Endothelial cell of umbilical vein (primary cell): Measurements from ENCODE around the gene PLAC1. TPM values are rescaled to one million over a fixed set of nuclear protein-coding genes. Genes with fewer than 3 reads are reported as not detected.
A peak's percentile ranks its signal among the peaks of the same experiment; 100 is the strongest.

ENCODE experiments used
- BruUV-seq: library from RNA; stranded (reverse); fragments of 400-500 nt; replicated peaks from 2 replicates; lab custom pipeline; 2021; lab: Mats Ljungman, UMichigan
- CTCF ChIA-PET: fragments of 300-600, 350-600 bp; sonication (Branson Sonifier 250); formaldehyde crosslinking; loops from one replicate; lab custom pipeline; 2021; ENCODE audit warnings: antibody characterized with exemption, inconsistent platforms; lab: Charles Lee
- POLR2A ChIA-PET: fragments of 300-600, 350-600 bp; sonication (Branson Sonifier 250); formaldehyde crosslinking; loops from one replicate; lab custom pipeline; 2021; ENCODE audit warnings: antibody characterized with exemption, inconsistent platforms; lab: Charles Lee
- DNase-seq: peaks from one replicate; pipeline ENCODE4 v3.0.0-alpha.2; 2011; ENCODE audit warnings: low read depth, low spot score
- FAIRE-seq: peaks from 2 replicates; lab custom pipeline; 2011; peaks lifted over from hg19 to GRCh38; lab: Jason Lieb, UNC
- H2AFZ ChIP-seq: 2 replicates; pipeline ENCODE4 v1.6.0; 2012; ENCODE audit warnings: low read depth, low read length, control low read depth, inconsistent platforms
- H3K27ac ChIP-seq: 2 replicates; pipeline ENCODE4 v1.5.1; 2011; ENCODE audit warnings: low read depth, mild to moderate bottlenecking, control low read depth, low read length, moderate library complexity; ENCODE audit not compliant: insufficient read depth
- H3K27me3 ChIP-seq, 2 experiments: 2 replicates each; pipeline versions ENCODE4 v1.6.0 to v1.6.1; 2011; ENCODE audit warnings: low read length in 2 of 2, mixed read lengths in 1 of 2; ENCODE audit not compliant: control insufficient read depth in 2 of 2, insufficient read depth in 2 of 2
- H3K36me3 ChIP-seq, 2 experiments: 2 replicates in 1 of 2; 3 replicates in 1 of 2; pipeline ENCODE4 v1.5.1; 2011; ENCODE audit warnings: low read length in 2 of 2, mild to moderate bottlenecking in 1 of 2, moderate library complexity in 1 of 2; ENCODE audit not compliant: control insufficient read depth in 2 of 2, insufficient read depth in 2 of 2; ENCODE audit errors: extremely low read depth in 1 of 2
- H3K4me1 ChIP-seq: 3 replicates; pipeline ENCODE4 v1.5.1; 2011; ENCODE audit warnings: mild to moderate bottlenecking, low read length; ENCODE audit not compliant: control insufficient read depth, insufficient read depth; ENCODE audit errors: extremely low read depth
- H3K4me2 ChIP-seq: 2 replicates; pipeline ENCODE4 v1.6.1; 2011; ENCODE audit warnings: low read length, control low read depth, mixed read lengths; ENCODE audit not compliant: insufficient read depth
- H3K4me3 ChIP-seq, 3 experiments: fragments of 200-600 bp in 1 of 3; sonication (generic), shearing (Covaris generic) in 1 of 3; replicated peaks in 1 of 3; 2 replicates each; pipeline ENCODE4 v1.5.1; 2011 to 2016; ENCODE audit warnings: control low read depth in 3 of 3, low read length in 3 of 3, mild to moderate bottlenecking in 2 of 3, inconsistent platforms in 1 of 3, low read depth in 1 of 3, moderate library complexity in 1 of 3; ENCODE audit not compliant: insufficient read depth in 1 of 3
- H3K79me2 ChIP-seq: 2 replicates; pipeline ENCODE4 v1.6.0; 2012; ENCODE audit warnings: low read length, inconsistent platforms; ENCODE audit not compliant: control insufficient read depth, insufficient read depth
- H3K9ac ChIP-seq: replicated peaks from 2 replicates; pipeline ENCODE3; 2011; ENCODE audit warnings: low read length, control low read depth; ENCODE audit not compliant: insufficient read depth; ENCODE audit errors: extremely low read depth
- H3K9me1 ChIP-seq: replicated peaks from 3 replicates; pipeline ENCODE4 v1.6.0; 2011; ENCODE audit warnings: mild to moderate bottlenecking, low read length; ENCODE audit not compliant: control insufficient read depth, insufficient read depth; ENCODE audit errors: extremely low read depth
- H3K9me3 ChIP-seq: replicated peaks from 2 replicates; pipeline ENCODE4 v1.5.1; 2012; ENCODE audit warnings: low read length, inconsistent platforms; ENCODE audit not compliant: control insufficient read depth, insufficient read depth
- H4K20me1 ChIP-seq: replicated peaks from 2 replicates; pipeline ENCODE3; 2011; ENCODE audit warnings: mild to moderate bottlenecking, low read length; ENCODE audit not compliant: control insufficient read depth, insufficient read depth; ENCODE audit errors: extremely low read depth
- EZH2 ChIP-seq: IDR thresholded peaks from 2 replicates; pipeline ENCODE4 v1.6.1; 2012; ENCODE audit warnings: borderline replicate concordance, low read depth, mild to moderate bottlenecking, moderate library complexity, low read length, inconsistent platforms; ENCODE audit not compliant: severe bottlenecking
- FOS ChIP-seq: IDR thresholded peaks from 2 replicates; pipeline ENCODE4 v1.6.1; 2011; ENCODE audit warnings: mild to moderate bottlenecking, low read length, moderate library complexity, borderline replicate concordance; ENCODE audit not compliant: insufficient read depth
- GATA2 ChIP-seq: IDR thresholded peaks from 2 replicates; pipeline ENCODE4 v1.7.0; 2011; ENCODE audit warnings: low read depth, mild to moderate bottlenecking, moderate library complexity, mixed read lengths, low read length; ENCODE audit not compliant: insufficient read length, insufficient read depth
- JUN ChIP-seq: IDR thresholded peaks from 2 replicates; pipeline ENCODE4 v1.6.1; 2011; ENCODE audit warnings: borderline replicate concordance, low read depth; ENCODE audit not compliant: insufficient read length, insufficient read depth
- MYC ChIP-seq: IDR thresholded peaks from one replicate; pipeline ENCODE4 v1.6.1; 2011; ENCODE audit warnings: mild to moderate bottlenecking, low read depth, low read length
- POLR2A ChIP-seq: IDR thresholded peaks from 2 replicates; pipeline ENCODE4 v1.6.1; 2012; ENCODE audit warnings: low read depth, mild to moderate bottlenecking, control low read depth, low read length
- POLR2AphosphoS5 ChIP-seq: IDR thresholded peaks from 2 replicates; pipeline ENCODE4 v1.6.1; 2012; ENCODE audit warnings: low read depth, mild to moderate bottlenecking, control low read depth, low read length, moderate library complexity; ENCODE audit not compliant: insufficient read depth
- dilution Hi-C: fragments of 300-500 bp; cut with MboI; formaldehyde crosslinking; loops from one replicate; pipeline ENCODE4 v1.15.0; 2019; ENCODE audit warnings: low sequenced_read_pairs; ENCODE audit not compliant: extremely low pct_ligation_motif_present
- intact Hi-C: fragments of 100-400 bp; cut with micrococcal nuclease; formaldehyde crosslinking; loops from one replicate; pipeline ENCODE4 v1.10.0; 2022
- polyA plus RNA-seq, 4 experiments: library from polyadenylated mRNA; depleted of rRNA in 3 of 4; stranded (reverse) in 3 of 4; unstranded in 1 of 4; fragments of >200 nt; gene quantifications; 2 replicates each; pipeline versions ENCODE4 v1.2.1 to v1.2.3, GENCODE V29; 2011 to 2012; ENCODE audit warnings: missing spikeins in 1 of 4
- total RNA-seq: library from RNA; stranded (reverse); gene quantifications from 2 replicates; pipeline ENCODE4 v1.2.3, GENCODE V29; 2021
- TF ChIP-seq, protein P1 (sequence below), 2 donors: IDR thresholded peaks; 1 replicate in 1 of 2; 2 replicates in 1 of 2; pipeline ENCODE4 v1.5.1; 2011; ENCODE audit warnings: low read length in 2 of 2, mild to moderate bottlenecking in 2 of 2, moderate library complexity in 2 of 2, control low read depth in 1 of 2, inconsistent platforms in 1 of 2, low read depth in 1 of 2; ENCODE audit not compliant: insufficient read depth in 1 of 2; ENCODE audit errors: extremely low read depth in 1 of 2
- TF ChIP-seq, protein P2 (sequence below): IDR thresholded peaks from 2 replicates; pipeline ENCODE4 v1.6.1; 2011; ENCODE audit not compliant: insufficient read depth, insufficient read length

PLAC1 gene
- total and polyA plus RNA-seq, 2 donors (not counting 3 experiments of a cell fraction or from before 2014, with no cell fraction given), result 0.58 to 2.4 TPM

DNA sequence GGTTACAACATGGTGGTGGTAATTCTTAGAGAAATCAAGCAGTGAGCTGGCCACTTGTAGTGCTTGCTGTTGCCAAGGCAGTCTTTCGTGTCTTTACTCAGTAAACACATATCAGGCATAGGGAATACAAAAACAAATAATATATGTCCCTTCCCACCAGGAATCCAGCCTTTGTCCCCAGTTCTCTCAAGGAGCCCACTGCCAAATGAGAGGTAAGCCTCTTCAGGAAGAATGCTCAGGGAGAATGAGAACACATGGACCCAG is 421 bp upstream of the PLAC1 start:
- Histone ChIP-seq H4K20me1 (no peaks in the 10 kb centered on the region), H3K4me3 (no peak overlapping the region), H3K9me3 (no peaks in the 10 kb centered on the region), H3K27ac (no peak overlapping the region), H2AFZ (no peak overlapping the region), H3K9ac (no peak overlapping the region), H3K36me3 (no peaks in the 10 kb centered on the region), H3K4me1 (peaks cover 2% of the 10 kb centered on the region), H3K27me3 (no peaks in the 10 kb centered on the region), H3K9me1 (no peaks in the 10 kb centered on the region), H3K79me2 (no peaks in the 10 kb centered on the region), H3K4me2 (no peak overlapping the region)
- TF ChIP-seq POLR2AphosphoS5, result no peak
- no peak for TF ChIP-seq GATA2
- no peak for TF ChIP-seq POLR2A
- no peak for TF ChIP-seq JUN
- ChIA-PET CTCF (interaction anchor here (0.7 kb wide), 1 partner anchor 30 kb away, joined by 3 read pairs; no protein-coding TSS in a partner anchor), POLR2A (no interaction called here)
- intact Hi-C loops, result no loop called here
- dilution Hi-C loops, result no loop called here
- FAIRE-seq, result no peak
- DNase-seq, result no peak
- no TSS peak for BruUV-seq

DNA sequence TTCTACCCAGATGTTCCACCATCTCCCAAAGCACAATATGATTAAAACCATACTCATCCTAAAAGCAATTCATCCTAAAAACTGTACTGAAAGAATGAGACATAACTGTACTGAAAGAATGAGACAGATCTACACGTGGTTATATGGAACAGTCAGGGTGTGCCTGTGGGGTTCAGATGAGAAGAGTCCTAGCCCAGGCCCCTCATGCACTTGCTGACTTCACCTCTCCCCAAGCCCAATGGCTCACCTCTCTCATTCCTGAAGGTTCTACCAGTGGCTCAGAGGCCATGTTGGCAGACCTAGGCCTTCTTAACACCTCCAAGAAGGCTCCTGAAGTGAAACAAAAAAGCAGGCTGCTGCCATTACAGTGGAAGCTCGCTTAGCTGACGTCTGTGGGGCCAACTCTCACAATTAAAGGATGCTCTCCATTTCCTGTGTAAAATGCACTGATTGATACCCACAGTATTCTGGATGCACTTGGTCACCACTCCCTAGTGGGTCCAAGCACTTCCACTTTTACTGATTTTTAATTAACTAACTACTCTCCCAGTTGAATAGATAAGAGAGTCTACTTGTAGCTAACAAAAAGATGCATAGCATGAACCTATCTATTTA is 3.8 kb downstream of the PLAC1 start:
- ChIA-PET POLR2A (no interaction called here), CTCF (interaction anchor here (0.5 to 2.1 kb wide), 2 partner anchors 12 to 134 kb away, joined by 3 to 5 read pairs; no protein-coding TSS in a partner anchor)
- H3K27ac ChIP-seq, result no peak overlapping the region
- H3K4me1 ChIP-seq, result no peaks in the 10 kb centered on the region
- dilution Hi-C loops (no loop called here), intact Hi-C loops (no loop called here)
- H4K20me1 ChIP-seq, result no peaks in the 10 kb centered on the region
- no peaks in the 10 kb centered on the region for H3K9me1 ChIP-seq
- FAIRE-seq (peak; percentile 66), DNase-seq (no peak)
- TF ChIP-seq JUN (no peak), FOS (no peak), EZH2 (no peak), POLR2A (no peak), MYC (no peak), GATA2 (no peak), POLR2AphosphoS5 (no peak)
- TF ChIP-seq, protein P1, sequence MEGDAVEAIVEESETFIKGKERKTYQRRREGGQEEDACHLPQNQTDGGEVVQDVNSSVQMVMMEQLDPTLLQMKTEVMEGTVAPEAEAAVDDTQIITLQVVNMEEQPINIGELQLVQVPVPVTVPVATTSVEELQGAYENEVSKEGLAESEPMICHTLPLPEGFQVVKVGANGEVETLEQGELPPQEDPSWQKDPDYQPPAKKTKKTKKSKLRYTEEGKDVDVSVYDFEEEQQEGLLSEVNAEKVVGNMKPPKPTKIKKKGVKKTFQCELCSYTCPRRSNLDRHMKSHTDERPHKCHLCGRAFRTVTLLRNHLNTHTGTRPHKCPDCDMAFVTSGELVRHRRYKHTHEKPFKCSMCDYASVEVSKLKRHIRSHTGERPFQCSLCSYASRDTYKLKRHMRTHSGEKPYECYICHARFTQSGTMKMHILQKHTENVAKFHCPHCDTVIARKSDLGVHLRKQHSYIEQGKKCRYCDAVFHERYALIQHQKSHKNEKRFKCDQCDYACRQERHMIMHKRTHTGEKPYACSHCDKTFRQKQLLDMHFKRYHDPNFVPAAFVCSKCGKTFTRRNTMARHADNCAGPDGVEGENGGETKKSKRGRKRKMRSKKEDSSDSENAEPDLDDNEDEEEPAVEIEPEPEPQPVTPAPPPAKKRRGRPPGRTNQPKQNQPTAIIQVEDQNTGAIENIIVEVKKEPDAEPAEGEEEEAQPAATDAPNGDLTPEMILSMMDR (IDR thresholded peaks at IDR 0.05; ENCODE audit: extremely low read depth in 1 of 2, insufficient read depth in 1 of 2, low read depth in 1 of 2, low read length in 2 of 2), result no peak
- TF ChIP-seq, protein P2, sequence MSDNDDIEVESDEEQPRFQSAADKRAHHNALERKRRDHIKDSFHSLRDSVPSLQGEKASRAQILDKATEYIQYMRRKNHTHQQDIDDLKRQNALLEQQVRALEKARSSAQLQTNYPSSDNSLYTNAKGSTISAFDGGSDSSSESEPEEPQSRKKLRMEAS, result no peak
- no peaks in the 10 kb centered on the region for H3K79me2 ChIP-seq
- H3K9me3 ChIP-seq, result no peaks in the 10 kb centered on the region
- H2AFZ ChIP-seq, result peak overlapping the region; percentile 48
- H3K36me3 ChIP-seq, result no peaks in the 10 kb centered on the region
- H3K27me3 ChIP-seq, result no peaks in the 10 kb centered on the region
- H3K4me3 ChIP-seq, result no peak overlapping the region
- BruUV-seq, result no TSS peak
- no peak overlapping the region for H3K9ac ChIP-seq
- H3K4me2 ChIP-seq, result no peak overlapping the region
